Erythroblast (primary cell): ENCODE results near the gene ADARB2.

Experiments
- GATA1 ChIP-seq: IDR thresholded peaks from 2 replicates; pipeline ENCODE4 v1.6.1; 2011; ENCODE audit warnings: low read depth, mild to moderate bottlenecking, control low read depth, low read length, moderate library complexity
- POLR2A ChIP-seq: IDR thresholded peaks from 2 replicates; pipeline ENCODE4 v1.6.1; 2011; ENCODE audit warnings: mild to moderate bottlenecking, low read length

DNA sequence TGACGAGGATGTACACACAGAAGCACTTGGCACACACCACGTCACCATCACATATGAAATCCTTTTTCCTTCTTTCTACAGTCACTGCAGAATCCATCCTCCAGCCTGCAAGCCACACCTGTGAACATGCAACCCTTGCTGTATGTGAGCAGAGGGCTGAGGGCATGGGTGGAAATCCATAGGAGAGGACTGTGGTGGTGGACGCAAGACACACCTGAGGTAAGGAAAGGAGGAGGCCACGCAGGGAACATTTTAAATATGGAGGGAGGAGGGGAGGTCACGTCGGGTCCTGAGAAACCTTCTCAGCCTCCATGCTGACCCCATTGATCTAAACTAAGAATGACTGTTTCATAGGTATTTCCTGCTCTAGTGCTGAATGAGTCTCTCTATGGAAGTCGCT is 28.6 kb downstream of the ADARB2 start:
- no peak for TF ChIP-seq POLR2A
- TF ChIP-seq GATA1, result no peak
